Activated naive CD4-positive, alpha-beta T cell treated with anti-CD3 and anti-CD28 coated beads, Interleukin-2, amount 50 U/mL, for 72 hours (primary cell): ENCODE measurements around the gene CYP2C18. TPM values are rescaled to one million over a fixed set of nuclear protein-coding genes. Genes with fewer than 3 reads are reported as not detected.

Experiments used
- total RNA-seq, 2 donors: library from RNA; stranded (reverse); gene quantifications; one replicate each; pipeline ENCODE4 v1.2.3, GENCODE V29; 2022

CYP2C18 gene
- total RNA-seq, 2 donors from 2014 or later = 0.68 TPM; not detected in 1

Other genes with a start within 250 kb of the CYP2C18 start
- gene HELLS, start 137.9 kb upstream of the CYP2C18 start, total RNA-seq = 100 to 1,000 TPM; 144 to 161 TPM
- not detected for gene CYP2C19, start 79.0 kb downstream of the CYP2C18 start, total RNA-seq